ENCODE measurements around the gene TMCC1.
A peak's percentile ranks its signal among the peaks of the same experiment; 100 is the strongest.

Gene TMCC1

GRCh38 chr3:129621626-129622225 is 271.8 kb downstream of the TMCC1 start:
- POLR2A ChIA-PET (ENCODE audit: low non-redundant PET), result no interaction called here
- peak overlapping the region; percentile 7; the same call in 1 of the 2 replicates for H3K27ac ChIP-seq
- no peak for TF ChIP-seq CTCF (conservative IDR thresholded peaks at IDR 0.05; ENCODE audit: low read depth)
- no peak for DNase-seq (ENCODE audit: low spot score)
- CTCF ChIA-PET, result interaction anchor here (0.9 kb wide), 1 partner anchor 207 kb away, joined by 3 read pairs; no protein-coding TSS in a partner anchor

- POLR2A ChIA-PET (ENCODE audit: low non-redundant PET), result no interaction called here
- CTCF ChIA-PET, result no interaction called here
These were observed 272.5 kb downstream of the TMCC1 start for GRCh38 chr3:129620828-129621559.

GRCh38 chr3:129619726-129620162 is 273.8 kb downstream of the TMCC1 start:
- ChIA-PET CTCF (no interaction called here), POLR2A (ENCODE audit: low non-redundant PET) (no interaction called here)
- DNase-seq (ENCODE audit: low spot score), result no peak
- H3K27ac ChIP-seq, result no peak overlapping the region
- no peak for TF ChIP-seq CTCF (conservative IDR thresholded peaks at IDR 0.05; ENCODE audit: low read depth)

More at GRCh38 chr3:129620828-129621559, 272.5 kb downstream of the TMCC1 start:
- no peak overlapping the region for H3K27ac ChIP-seq
- no peak for DNase-seq (ENCODE audit: low spot score)
- TF ChIP-seq CTCF (conservative IDR thresholded peaks at IDR 0.05; ENCODE audit: low read depth), result no peak

- POLR2A ChIA-PET (ENCODE audit: low non-redundant PET), result no interaction called here
- DNase-seq (ENCODE audit: low spot score), result no peak
- CTCF ChIA-PET, result no interaction called here
- TF ChIP-seq CTCF (conservative IDR thresholded peaks at IDR 0.05; ENCODE audit: low read depth), result no peak
- H3K27ac ChIP-seq, result no peak overlapping the region
These were observed 274.4 kb downstream of the TMCC1 start for GRCh38 chr3:129618901-129619671.

- ChIA-PET POLR2A (ENCODE audit: low non-redundant PET) (no interaction called here), CTCF (interaction anchor here (0.6 kb wide), 1 partner anchor 89 kb away, joined by 4 read pairs; no protein-coding TSS in a partner anchor)
- no peak for DNase-seq (ENCODE audit: low spot score)
- TF ChIP-seq CTCF (conservative IDR thresholded peaks at IDR 0.05; ENCODE audit: low read depth), result no peak
- no peak overlapping the region for H3K27ac ChIP-seq
These were observed 275.2 kb downstream of the TMCC1 start for GRCh38 chr3:129618186-129618820.

Measured in RWPE1 (cell line).